GM12872 (cell line): ENCODE data around the gene ITIH3.

Source experiments
- TF ChIP-seq, protein P1 (sequence below): IDR thresholded peaks from 3 replicates; pipeline ENCODE4 v1.5.1; 2011; ENCODE audit warnings: low read depth, mild to moderate bottlenecking, low read length, moderate library complexity; ENCODE audit not compliant: insufficient read depth

ITIH3 gene

DNA sequence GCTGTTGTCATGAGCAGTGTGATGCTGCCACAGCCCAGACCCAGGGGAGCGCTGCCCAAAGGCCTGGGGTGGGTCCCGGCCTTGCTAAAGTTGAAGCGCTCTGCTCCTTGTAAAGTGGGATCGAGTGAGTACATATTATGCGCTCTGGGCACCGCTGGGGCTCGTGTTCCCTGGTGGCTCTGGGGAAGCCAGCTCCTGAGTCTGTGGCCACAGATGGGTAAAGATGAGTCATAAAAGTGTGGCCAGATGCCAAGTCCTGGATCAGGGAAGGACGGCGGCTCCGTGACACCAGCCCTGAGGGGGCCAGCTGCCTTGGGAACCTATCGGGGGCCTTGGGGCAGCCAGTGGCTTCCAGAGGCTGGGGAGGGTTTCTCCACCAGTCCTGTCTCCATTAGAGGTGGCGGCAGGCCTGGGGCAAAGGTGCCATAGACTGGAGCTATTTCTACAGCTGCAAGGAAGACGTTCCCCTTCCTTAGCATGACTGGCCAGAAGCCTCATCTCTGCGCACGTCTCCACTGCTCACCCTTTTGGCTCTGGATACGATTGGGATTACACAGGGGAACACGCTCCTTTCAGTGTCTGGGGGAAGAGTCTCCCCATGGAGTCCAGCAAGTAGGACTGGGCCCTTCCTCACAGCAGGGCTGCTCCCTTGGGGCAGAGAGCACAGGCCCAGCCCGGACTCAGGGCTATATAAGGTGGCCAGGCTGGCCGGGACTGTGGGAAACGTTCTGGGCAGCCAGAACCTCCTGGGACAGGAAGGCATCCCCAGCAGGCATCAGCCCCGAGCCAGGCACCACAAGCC lies 37.1 kb downstream of the ITIH3 start:
- TF ChIP-seq, protein P1, sequence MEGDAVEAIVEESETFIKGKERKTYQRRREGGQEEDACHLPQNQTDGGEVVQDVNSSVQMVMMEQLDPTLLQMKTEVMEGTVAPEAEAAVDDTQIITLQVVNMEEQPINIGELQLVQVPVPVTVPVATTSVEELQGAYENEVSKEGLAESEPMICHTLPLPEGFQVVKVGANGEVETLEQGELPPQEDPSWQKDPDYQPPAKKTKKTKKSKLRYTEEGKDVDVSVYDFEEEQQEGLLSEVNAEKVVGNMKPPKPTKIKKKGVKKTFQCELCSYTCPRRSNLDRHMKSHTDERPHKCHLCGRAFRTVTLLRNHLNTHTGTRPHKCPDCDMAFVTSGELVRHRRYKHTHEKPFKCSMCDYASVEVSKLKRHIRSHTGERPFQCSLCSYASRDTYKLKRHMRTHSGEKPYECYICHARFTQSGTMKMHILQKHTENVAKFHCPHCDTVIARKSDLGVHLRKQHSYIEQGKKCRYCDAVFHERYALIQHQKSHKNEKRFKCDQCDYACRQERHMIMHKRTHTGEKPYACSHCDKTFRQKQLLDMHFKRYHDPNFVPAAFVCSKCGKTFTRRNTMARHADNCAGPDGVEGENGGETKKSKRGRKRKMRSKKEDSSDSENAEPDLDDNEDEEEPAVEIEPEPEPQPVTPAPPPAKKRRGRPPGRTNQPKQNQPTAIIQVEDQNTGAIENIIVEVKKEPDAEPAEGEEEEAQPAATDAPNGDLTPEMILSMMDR: no peak

DNA sequence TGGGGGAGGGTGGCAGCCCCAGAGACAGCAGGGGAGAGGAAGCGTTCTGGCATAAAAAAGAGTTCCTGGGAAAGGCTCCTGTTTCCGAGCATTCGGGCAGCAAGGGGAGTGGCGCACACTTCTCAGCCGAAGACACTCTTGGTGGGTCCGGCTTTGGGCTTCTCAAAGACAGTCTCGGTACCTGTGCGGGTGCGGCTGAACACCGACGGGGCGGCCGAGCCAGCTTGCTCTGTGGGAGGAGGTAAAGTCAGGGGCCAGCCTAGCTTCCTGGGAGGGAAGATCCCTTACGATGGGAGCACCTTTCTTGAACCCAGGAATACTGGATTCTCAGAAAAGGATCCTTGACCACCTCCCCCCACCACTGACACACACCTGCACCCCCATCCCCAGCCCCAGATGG lies 38.6 kb downstream of the ITIH3 start:
- TF ChIP-seq, protein P1: no peak

DNA sequence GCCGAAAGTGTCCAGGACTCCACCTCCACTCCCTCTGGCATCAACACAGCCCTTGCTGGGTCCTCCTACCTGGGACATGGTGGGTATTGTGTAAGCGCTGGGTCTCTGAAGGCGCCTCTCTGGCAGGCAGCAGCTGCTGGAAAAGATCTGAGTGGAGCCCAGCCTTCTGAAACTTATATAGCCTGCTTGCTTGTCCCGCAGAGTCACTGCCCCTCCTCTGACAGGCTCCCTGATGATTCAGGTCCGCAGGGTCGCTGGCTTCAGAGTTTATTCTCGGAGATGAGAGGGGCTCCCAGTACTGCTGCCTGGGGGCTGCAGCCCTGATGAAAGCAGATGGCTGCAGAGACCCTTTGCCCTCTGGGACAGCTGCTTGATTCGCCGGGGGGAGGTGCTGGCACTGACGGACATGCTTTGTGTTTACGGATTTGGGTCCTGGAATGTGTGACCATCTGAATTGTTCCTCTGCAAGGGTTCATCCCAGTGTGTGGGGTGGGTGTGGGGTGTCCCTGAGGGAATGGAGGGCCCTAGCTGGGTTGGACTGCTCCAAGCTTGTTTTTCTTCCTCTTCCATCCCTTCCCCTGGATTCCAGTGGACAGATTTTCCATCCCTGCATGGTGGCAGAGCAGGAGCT lies 40.4 kb downstream of the ITIH3 start, which contains the start of gene MUSTN1:
MUSTN1 (minus strand) TSS at position 149 of the 631 bp plus-strand sequence; CDS start at position 78, 71 bp downstream.
- TF ChIP-seq, protein P1: no peak

DNA sequence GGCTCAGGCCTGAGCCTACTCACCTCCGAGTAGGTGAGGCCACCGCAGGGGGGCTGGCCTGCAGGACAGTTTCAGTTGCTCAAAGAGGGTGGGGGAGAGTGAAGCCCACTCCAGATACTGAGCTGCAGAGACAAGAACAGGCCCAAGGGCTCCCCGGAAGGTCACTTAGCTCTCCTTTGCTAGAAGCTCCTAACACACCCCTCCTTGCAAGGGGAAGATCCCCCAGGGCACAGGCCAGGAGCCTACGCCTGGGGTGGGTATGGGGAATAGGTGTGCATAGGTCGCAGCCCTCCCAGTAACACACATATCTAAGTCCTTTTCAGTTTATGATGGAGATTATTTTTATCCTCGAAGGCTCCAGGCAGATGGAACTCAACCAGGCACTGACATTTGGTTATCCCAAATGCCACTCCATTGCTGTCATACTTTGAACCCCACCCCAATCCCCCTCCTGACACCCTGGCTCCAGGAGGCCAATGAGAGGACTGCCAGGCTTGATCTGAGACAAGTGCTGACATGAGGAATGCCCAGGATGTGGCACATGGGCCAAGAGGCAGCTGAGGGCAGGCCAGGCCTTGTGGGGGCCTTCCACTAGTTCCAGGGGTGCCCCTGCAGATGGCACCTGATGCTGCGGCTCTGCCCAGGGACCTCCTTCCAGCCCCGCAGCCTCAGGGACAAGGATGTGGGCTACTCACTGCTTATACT lies 41.3 kb downstream of the ITIH3 start:
- TF ChIP-seq, protein P1: no peak

DNA sequence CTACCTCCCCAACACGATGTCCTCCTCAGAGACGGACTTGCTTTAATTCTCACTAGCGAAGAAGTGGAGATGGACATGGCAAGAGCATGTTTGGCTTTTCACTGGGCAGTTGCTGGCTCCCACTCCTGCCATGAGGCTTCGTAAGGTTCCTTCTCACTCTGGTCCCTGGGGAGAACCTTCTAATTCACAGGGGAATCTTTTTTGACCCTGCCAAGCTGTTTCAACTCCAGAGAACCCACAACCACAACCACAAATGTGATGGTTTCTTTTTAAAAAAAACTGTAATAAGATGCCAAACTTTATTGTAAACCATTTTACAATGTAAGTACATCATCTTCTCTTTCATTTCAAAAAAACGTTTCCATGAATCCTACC lies 41.9 kb downstream of the ITIH3 start:
- TF ChIP-seq, protein P1: no peak

DNA sequence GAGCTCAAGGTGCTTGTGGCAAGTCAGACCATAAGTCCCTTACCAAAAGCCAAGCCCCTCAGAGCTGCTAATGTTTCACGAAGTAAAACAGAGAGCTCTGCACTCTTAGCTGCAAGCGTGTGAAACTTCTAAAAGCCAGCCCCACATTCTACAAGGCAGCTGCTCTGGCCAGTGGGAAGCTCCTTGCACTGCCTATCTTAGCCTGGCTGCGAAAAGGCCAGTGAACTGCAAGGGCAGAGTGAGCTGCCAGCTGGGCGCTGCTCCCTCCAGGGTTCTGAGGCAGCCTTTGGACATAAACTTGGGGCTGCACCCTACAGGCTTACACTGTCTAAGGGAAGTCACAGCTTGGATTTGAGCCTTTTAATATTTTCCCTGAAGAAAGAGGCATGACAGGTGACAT lies 42.4 kb downstream of the ITIH3 start:
- TF ChIP-seq, protein P1: no peak

DNA sequence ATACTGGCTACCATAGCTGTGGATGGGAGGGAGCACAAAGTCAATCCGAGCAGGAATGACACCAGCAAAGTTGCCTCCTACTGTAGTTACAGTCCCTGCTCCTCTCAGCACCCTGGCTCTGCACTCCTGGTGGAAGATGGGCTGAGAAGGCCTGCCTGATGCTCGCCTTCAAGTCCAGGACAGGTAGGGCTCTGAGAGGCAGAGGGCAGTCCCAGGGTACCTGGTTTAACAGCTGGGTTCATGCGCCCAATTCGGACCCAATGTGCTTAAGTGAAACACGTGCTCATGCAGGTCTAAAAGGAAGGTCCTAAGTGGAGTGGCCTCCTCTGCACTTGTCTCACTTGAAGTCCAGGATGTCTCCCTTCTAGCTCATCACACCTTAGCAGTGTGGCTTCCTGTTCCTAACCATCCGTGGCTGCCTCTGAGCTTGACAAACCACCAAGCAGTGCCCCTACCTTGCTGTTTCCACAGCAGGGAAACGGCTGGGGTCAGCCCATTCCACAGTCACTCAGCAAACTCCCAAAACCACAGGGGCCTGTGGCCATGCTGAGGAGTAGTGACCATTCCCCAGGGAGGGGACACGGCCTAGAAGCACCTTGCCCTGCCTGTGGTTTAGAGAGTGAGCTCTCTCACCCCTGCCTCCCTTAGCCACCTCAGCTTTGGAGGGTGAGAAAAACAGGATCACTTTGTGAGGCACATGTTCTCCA lies 44.1 kb downstream of the ITIH3 start:
- TF ChIP-seq, protein P1: no peak
